ENCODE data around the gene C1orf53. TPM values are rescaled to one million over a fixed set of nuclear protein-coding genes. Genes with fewer than 3 reads are reported as not detected.

The C1orf53 gene
- total and polyA plus RNA-seq, 2 of the 8 experiments (the other 6 are each of a cell fraction or from before 2014, with no cell fraction given): 0.56 to 1.3 TPM

- Histone ChIP-seq H3K56ac (replicated peaks; ENCODE audit: insufficient read length, low read depth, low read length) (no peak overlapping the region), H2AFZ (ENCODE audit: low read length) (no peak overlapping the region), H3K18ac (ENCODE audit: extremely low read depth, low read length) (no peak overlapping the region), H2BK20ac (ENCODE audit: low read length) (no peak overlapping the region), H4K91ac (replicated peaks; ENCODE audit: insufficient read length, low read length) (no peak overlapping the region), H3K27me3 (replicated peaks in 1 of 4; ENCODE audit: control insufficient read depth in 3 of 4, extremely low read depth in 1 of 4, insufficient read depth in 3 of 4, low read length in 3 of 4) (peaks cover 99 to 100% (median 100%) of the 10 kb centered on the region in 4 experiments), H3K79me2 (ENCODE audit: control insufficient read depth in 1 of 2, insufficient read depth in 2 of 2, low read length in 2 of 2) (no peaks in the 10 kb centered on the region), H3K4me2 (ENCODE audit: insufficient read depth in 1 of 2, low read depth in 2 of 2, low read length in 2 of 2) (peak overlapping the region; percentile 16 to 74; a peak in 2 of 4 replicates), H4K5ac (ENCODE audit: insufficient read length, low read depth, low read length) (no peak overlapping the region), H3K27ac (ENCODE audit: low read depth, low read length) (no peak overlapping the region), H2AK5ac (ENCODE audit: low read depth, low read length) (no peak overlapping the region), H2BK5ac (ENCODE audit: low read depth, low read length) (no peak overlapping the region), H2BK120ac (replicated peaks; ENCODE audit: low read depth, low read length) (no peak overlapping the region), H4K20me1 (replicated peaks in 1 of 2; ENCODE audit: control insufficient read depth in 1 of 2, insufficient read depth in 2 of 2, low read length in 2 of 2) (peaks cover 16 to 17% of the 10 kb centered on the region in 2 experiments), H3K4ac (replicated peaks; ENCODE audit: insufficient read length, low read depth, low read length) (no peak overlapping the region), H3K23ac (ENCODE audit: insufficient read length) (no peak overlapping the region), H3K4me1 (replicated peaks in 1 of 4; ENCODE audit: control insufficient read depth in 3 of 4, insufficient read depth in 4 of 4, low read length in 3 of 4) (peaks cover 16 to 56% (median 30%) of the 10 kb centered on the region in 4 experiments), H3K9ac (replicated peaks in 1 of 4; ENCODE audit: extremely low read depth in 1 of 4, low read depth in 3 of 4, low read length in 3 of 4) (no peak overlapping the region), H3K14ac (ENCODE audit: insufficient read length) (no peak overlapping the region), H3K23me2 (ENCODE audit: low read depth, low read length) (peaks cover 4% of the 10 kb centered on the region), H3K9me3 (ENCODE audit: insufficient read depth in 2 of 2, low read depth in 1 of 2, low read length in 1 of 2) (no peaks in the 10 kb centered on the region), H3K36me3 (ENCODE audit: control insufficient read depth in 2 of 4, insufficient read depth in 4 of 4, low read length in 3 of 4) (no peaks in the 10 kb centered on the region; a peak in 1 of 8 replicates), H2BK12ac (ENCODE audit: low read depth, low read length) (no peak overlapping the region; the same call in 1 of the 2 replicates), H3K79me1 (ENCODE audit: low read depth, low read length) (no peaks in the 10 kb centered on the region), H4K8ac (ENCODE audit: extremely low read depth, insufficient read depth, low read length) (no peak overlapping the region), H2BK15ac (ENCODE audit: low read length) (no peak overlapping the region), H3K4me3 (ENCODE audit: extremely low read depth in 1 of 4, insufficient read depth in 2 of 4, low read depth in 3 of 4, low read length in 4 of 4) (no peak overlapping the region)
- FAIRE-seq (no peak), DNase-seq (ENCODE audit: low read depth in 1 of 2, low spot score in 2 of 2) (peak in 1 of 2 experiments; percentile 56)
- ChIA-PET POLR2A (ENCODE audit: partially characterized antibody) (interaction anchor here (3.5 kb wide), 1 partner anchor 11 kb away, joined by 27 read pairs; the partner anchor contains the start of gene C1orf53), CTCF (ENCODE audit: partially characterized antibody) (interaction anchor here (0.7 to 6.4 kb wide), 24 partner anchors 9 to 553 kb away, joined by 3 to 112 read pairs (median 4); partner anchors contain the start of gene C1orf53)
- WGBS, 2 experiments (ENCODE audit: extremely low coverage in 1 of 2, insufficient coverage in 1 of 2, insufficient read length in 1 of 2, insufficient replicate concordance in 2 of 2, low coverage in 1 of 2, low lambda C conversion rate in 2 of 2, missing lambda C conversion rate in 1 of 2): 6% methylated on average over 5 of the region's 5 CpGs; no CpG with 5 or more reads in 1 of the 2 experiments
- TF ChIP-seq RBBP5 (IDR thresholded peaks at IDR 0.05; ENCODE audit: borderline replicate concordance, low read depth, low read length) (no peak), SAP30 (IDR thresholded peaks at IDR 0.05; ENCODE audit: insufficient read depth, insufficient replicate concordance, low read length) (no peak), SIRT6 (IDR thresholded peaks at IDR 0.05; ENCODE audit: low read length) (no peak), ASH2L (IDR thresholded peaks at IDR 0.05; ENCODE audit: low read length) (no peak), ZNF274 (IDR thresholded peaks at IDR 0.05; ENCODE audit: borderline replicate concordance, extremely low read depth, low read length) (no peak), RXRA (IDR thresholded peaks at IDR 0.05; ENCODE audit: insufficient read depth, low read depth, low read length) (no peak), POLR2AphosphoS5 (IDR thresholded peaks at IDR 0.05; ENCODE audit: low read depth, low read length) (no peak), EZH2 (IDR thresholded peaks at IDR 0.05; ENCODE audit: low read depth, low read length, severe bottlenecking) (no peak), BACH1 (IDR thresholded peaks at IDR 0.05; ENCODE audit: low read length) (no peak), CTBP2 (IDR thresholded peaks at IDR 0.05; ENCODE audit: borderline replicate concordance, insufficient read depth, insufficient read length, low read length) (no peak), RFX5 (IDR thresholded peaks at IDR 0.05; ENCODE audit: borderline replicate concordance, low read depth, low read length) (no peak), SP2 (IDR thresholded peaks at IDR 0.05; ENCODE audit: low read length) (no peak), FOSL1 (IDR thresholded peaks at IDR 0.05; ENCODE audit: insufficient read depth, low read depth, low read length) (no peak), PHF8 (conservative IDR thresholded peaks at IDR 0.05; ENCODE audit: low read depth, low read length) (no peak)
Observed at GRCh38 chr1:197914510-197914909, 12.1 kb downstream of the C1orf53 start.
